ELR (cell line): Measurements from ENCODE around the gene ABCF1.

Experiments used
- DNase-seq: peaks from one replicate; pipeline ENCODE4 v3.0.0-alpha.2; 2015; ENCODE audit warnings: low read depth

ABCF1 gene

GRCh38 chr6:30557683-30557981, 13.6 kb upstream of the ABCF1 start:
- no peak for DNase-seq

- DNase-seq: no peak
These were observed 10.3 kb upstream of the ABCF1 start for GRCh38 chr6:30560930-30561329.

GRCh38 chr6:30562470-30563425, 8.5 kb upstream of the ABCF1 start:
- no peak for DNase-seq

GRCh38 chr6:30564114-30564513, 7.1 kb upstream of the ABCF1 start:
- no peak for DNase-seq

- no peak for DNase-seq
These were observed 5.5 kb upstream of the ABCF1 start for GRCh38 chr6:30565772-30566171.

- no peak for DNase-seq
These were observed 3.0 kb upstream of the ABCF1 start for GRCh38 chr6:30568245-30568644.

GRCh38 chr6:30570263-30570662, 979 bp upstream of the ABCF1 start:
- no peak for DNase-seq

GRCh38 chr6:30570740-30571074, 535 bp upstream of the ABCF1 start:
- no peak for DNase-seq

GRCh38 chr6:30571762-30572082, 480 bp downstream of the ABCF1 start:
- no peak for DNase-seq

GRCh38 chr6:30572148-30572547, 906 bp downstream of the ABCF1 start:
- DNase-seq: no peak

GRCh38 chr6:30573113-30573512, 1.9 kb downstream of the ABCF1 start:
- no peak for DNase-seq

GRCh38 chr6:30578051-30578450, 6.8 kb downstream of the ABCF1 start:
- DNase-seq: no peak

GRCh38 chr6:30583921-30584320, 12.7 kb downstream of the ABCF1 start:
- no peak for DNase-seq

GRCh38 chr6:30589754-30590358, 18.6 kb downstream of the ABCF1 start:
- no peak for DNase-seq

- DNase-seq: no peak
These were observed 19.3 kb downstream of the ABCF1 start for GRCh38 chr6:30590509-30590908.

GRCh38 chr6:30591008-30591407, 19.8 kb downstream of the ABCF1 start:
- DNase-seq: no peak

- no peak for DNase-seq
These were observed 21.0 kb downstream of the ABCF1 start for GRCh38 chr6:30592287-30592686.

GRCh38 chr6:30597315-30598144, 26.3 kb downstream of the ABCF1 start:
- DNase-seq: peak; percentile 88

- DNase-seq: no peak
These were observed 27.8 kb downstream of the ABCF1 start for GRCh38 chr6:30598912-30599624.

- DNase-seq: no peak
These were observed 28.5 kb downstream of the ABCF1 start for GRCh38 chr6:30599625-30600324.

- no peak for DNase-seq
These were observed 29.3 kb downstream of the ABCF1 start for GRCh38 chr6:30600451-30600961.

- DNase-seq: no peak
These were observed 30.2 kb downstream of the ABCF1 start for GRCh38 chr6:30601436-30601814.
